Retinal pigment epithelial cell (primary cell): Measurements from ENCODE around the gene CAPG.

Source experiments
- DNase-seq: peaks from one replicate; pipeline ENCODE4 v3.0.0-alpha.2; 2010; ENCODE audit warnings: low read depth
- H3K4me3 ChIP-seq: 2 replicates; pipeline ENCODE4 v1.5.1; 2011; ENCODE audit warnings: mild to moderate bottlenecking, low read length, control low read depth, moderate library complexity
- CTCF ChIP-seq: conservative IDR thresholded peaks from 2 replicates; pipeline ENCODE4 v1.5.1; 2011; ENCODE audit warnings: low read depth, low read length, control low read depth, inconsistent platforms

Gene CAPG

GRCh38 chr2:85453571-85453970 is 43.4 kb upstream of the CAPG start:
- no peak for TF ChIP-seq CTCF
- no peak overlapping the region for H3K4me3 ChIP-seq
- no peak for DNase-seq

- DNase-seq: no peak
- no peak overlapping the region for H3K4me3 ChIP-seq
- no peak for TF ChIP-seq CTCF
These were observed 42.1 kb upstream of the CAPG start for GRCh38 chr2:85452237-85452636.

- DNase-seq: no peak
- H3K4me3 ChIP-seq: no peak overlapping the region
- no peak for TF ChIP-seq CTCF
These were observed 39.0 kb upstream of the CAPG start for GRCh38 chr2:85449214-85449588.

GRCh38 chr2:85448461-85449213 is 38.5 kb upstream of the CAPG start:
- TF ChIP-seq CTCF: no peak
- no peak overlapping the region for H3K4me3 ChIP-seq
- DNase-seq: no peak

- no peak for DNase-seq
- no peak overlapping the region for H3K4me3 ChIP-seq
These were observed 37.0 kb upstream of the CAPG start for GRCh38 chr2:85447222-85447585.

GRCh38 chr2:85446296-85447221 is 36.4 kb upstream of the CAPG start:
- no peak for TF ChIP-seq CTCF
- no peak for DNase-seq
- no peak overlapping the region for H3K4me3 ChIP-seq

More at GRCh38 chr2:85447222-85447585, 37.0 kb upstream of the CAPG start:
- no peak for TF ChIP-seq CTCF
